Activated effector memory CD4-positive, alpha-beta T cell treated with Interleukin-2 at 50 U/mL for 16 hours (primary cell): Measurements from ENCODE around the gene CMTM3.
"Not testable (repeated sequence)": the region's sequence is repeated elsewhere in the genome, so short reads cannot be mapped to it uniquely, and the experiment has no call there.

ENCODE experiments used
- DNase-seq: peaks from one replicate; pipeline ENCODE4 v3.0.0-alpha.2; 2020

The CMTM3 gene

DNA sequence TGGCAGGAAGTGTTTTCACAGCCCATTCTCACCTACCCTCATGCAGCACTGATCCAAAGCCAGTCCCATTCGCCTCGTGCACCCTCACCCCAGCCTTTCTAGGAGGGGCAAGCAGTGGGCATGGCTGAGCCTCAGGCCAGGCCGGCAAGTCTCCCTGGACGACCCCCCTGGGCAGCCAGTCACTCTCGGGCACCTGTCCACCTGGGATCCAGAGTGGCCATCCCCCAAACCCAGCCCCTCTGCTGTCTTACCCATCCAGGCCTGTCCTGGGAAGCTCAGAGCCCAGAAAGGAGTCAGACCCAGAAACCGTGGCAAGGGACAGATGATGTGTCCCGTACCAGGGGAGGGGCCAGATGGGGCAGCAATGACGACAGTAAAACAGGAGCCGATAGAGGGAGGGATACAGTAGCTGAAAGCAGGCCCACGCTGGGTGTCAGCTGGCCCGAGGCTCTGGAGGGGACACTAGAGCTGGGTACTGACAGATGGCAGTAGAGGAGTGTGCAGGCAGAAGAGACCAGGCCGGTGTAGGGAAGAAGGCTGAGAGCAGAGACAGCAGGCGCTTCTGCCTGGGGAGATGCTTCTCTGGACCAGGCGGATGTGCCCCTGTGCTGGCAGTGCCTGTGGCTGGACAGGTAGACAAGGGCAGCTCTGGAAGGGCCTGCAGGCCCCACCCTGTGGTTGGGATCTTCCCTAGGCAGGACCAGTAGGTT is 5.8 kb downstream of the CMTM3 start:
- no peak for DNase-seq

DNA sequence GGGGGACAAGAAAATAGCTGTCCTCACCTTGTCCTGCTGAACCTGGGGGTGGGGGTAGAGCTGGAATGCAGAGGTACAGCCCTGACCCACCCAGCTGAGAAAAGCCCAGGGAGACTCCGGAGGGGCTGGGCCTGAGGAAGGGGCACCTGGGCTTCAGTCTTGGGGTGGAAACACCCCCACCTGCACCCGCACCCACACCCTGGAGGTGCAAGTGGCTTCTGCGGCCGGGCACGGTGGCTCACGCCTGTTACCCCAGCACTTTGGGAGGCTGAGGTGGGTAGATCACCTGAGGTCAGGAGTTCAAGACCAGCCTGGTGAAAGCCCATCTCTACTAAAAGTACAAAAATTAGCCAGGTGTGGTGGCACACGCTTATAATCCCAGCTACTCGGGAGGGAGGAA is 7.4 kb downstream of the CMTM3 start:
- not testable (repeated sequence) for DNase-seq

DNA sequence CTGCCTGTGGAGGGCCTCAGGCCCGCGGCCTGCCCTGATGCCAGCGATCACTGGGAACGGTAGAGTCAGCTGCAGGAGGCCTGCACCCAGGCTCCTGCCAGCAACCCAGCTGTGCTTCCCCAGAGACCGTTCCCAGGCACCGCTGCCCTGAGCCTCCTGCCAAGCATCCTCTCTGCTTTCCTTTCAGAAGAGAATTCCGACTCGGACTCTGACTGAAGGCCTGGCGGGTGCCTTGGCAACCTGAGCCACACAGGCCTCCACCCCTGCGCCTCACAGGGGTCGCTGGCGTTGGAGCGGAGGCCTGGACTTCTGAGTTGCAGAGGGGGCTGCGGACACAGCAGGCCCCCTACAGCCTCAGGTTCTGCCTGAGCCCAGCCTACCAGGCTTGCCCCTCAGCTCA is 7.9 kb downstream of the CMTM3 start:
- no peak for DNase-seq

DNA sequence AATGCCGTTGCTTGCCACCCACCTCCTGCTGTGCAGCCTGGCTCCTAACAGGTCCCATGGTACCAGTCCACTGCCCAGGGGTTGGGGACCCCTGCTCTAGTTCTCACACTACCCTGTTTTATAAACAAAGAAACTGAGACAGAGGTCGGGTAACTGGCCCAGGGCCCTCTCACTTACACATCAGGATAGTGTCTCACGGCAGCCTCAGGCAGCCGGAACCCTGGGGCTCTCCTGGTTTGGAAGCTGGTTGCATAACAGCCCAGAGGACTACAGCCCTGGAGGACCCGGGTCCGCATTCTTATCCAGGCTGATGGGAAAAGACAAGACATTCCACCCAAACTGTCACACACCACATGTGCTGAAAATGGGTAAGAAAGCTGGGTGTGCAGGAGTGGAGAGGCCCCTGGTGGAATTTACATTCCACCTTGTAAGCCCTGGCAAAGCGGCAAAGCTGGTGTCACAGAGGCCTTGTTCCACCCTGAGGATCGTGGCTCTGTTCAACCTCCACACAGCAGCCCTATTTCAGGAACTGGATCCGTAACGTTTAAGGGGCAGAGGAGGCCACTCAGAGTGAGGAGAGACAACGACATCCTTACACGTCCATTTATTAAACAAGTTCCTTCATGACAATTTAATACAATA is 9.8 kb downstream of the CMTM3 start:
- DNase-seq, result no peak

DNA sequence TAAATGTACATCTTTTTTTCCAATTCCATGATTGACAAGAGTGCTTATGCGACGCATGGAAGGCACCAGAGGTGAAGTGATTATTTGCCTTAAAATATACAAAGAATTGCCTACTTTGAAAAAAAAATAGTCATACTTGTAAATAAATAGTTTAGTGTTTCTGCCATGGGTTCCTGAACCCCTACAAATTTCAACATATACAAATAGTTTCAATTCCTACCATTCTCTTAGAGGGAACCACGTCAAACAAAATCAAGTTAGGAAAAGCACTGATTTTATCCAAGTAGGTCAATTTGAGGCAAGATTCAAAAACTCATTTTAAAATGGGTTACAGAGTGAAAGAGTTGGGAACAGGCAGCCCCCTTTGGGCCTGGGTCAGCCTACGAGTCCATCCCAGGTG is 11.7 kb downstream of the CMTM3 start:
- no peak for DNase-seq

DNA sequence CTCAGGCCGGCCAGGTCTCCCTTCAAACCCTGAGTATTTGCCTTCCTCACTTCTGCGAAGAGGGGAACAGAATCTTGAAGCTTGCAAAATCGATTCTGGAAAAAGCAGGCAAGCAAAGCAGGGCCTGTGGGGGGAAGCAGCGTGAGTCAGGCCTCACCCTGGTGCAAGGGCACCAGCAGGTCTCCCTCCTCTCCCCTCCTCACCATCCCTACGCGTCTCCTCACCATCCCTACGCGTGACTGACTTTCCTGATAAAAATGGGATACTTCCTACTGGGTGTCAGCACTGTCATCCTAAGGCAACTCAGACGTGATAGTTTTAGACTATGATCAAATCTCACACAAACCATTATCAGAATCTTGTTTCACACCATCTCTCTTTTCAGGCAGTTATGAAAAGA is 12.1 kb downstream of the CMTM3 start:
- no peak for DNase-seq

DNA sequence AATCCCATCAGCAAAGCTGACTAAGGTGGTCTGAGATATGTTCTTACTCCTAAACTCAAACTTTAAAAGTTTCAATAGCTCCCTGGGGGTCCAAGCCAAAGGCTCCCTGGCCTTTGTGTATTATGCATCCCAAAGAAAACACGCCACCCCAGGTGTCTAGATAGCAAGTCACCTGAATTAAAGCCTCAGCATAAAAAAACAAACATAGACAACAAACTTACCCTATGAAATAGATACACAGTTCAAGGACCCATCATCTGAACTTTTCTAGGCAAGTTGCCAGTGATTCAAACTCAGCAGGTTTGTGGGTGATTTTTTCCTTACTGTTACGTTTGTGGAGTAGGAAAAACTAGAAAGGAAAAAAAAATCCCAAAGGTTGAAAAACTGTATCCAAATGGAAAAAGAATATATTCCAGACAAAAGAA is 12.5 kb downstream of the CMTM3 start:
- no peak for DNase-seq

DNA sequence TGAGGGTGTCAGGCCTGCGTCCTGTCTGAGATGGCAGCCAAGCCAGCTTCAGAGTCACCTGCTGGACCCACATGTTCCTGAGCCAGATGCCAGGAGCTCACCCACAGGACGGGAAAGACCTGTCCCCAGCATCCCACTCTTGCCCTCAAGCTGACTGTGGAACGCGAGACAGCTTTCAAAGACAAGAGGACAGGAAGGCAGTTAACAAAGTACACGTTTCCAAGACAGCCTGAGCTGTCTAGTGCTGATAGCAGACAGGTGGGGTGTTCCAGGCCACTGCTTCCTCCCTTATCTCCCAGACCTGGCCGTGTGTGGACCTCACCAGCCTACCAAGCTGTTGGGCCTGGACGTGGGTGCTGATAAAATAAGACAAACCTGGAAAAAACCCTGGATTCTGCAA is 13.2 kb downstream of the CMTM3 start:
- DNase-seq, result no peak

DNA sequence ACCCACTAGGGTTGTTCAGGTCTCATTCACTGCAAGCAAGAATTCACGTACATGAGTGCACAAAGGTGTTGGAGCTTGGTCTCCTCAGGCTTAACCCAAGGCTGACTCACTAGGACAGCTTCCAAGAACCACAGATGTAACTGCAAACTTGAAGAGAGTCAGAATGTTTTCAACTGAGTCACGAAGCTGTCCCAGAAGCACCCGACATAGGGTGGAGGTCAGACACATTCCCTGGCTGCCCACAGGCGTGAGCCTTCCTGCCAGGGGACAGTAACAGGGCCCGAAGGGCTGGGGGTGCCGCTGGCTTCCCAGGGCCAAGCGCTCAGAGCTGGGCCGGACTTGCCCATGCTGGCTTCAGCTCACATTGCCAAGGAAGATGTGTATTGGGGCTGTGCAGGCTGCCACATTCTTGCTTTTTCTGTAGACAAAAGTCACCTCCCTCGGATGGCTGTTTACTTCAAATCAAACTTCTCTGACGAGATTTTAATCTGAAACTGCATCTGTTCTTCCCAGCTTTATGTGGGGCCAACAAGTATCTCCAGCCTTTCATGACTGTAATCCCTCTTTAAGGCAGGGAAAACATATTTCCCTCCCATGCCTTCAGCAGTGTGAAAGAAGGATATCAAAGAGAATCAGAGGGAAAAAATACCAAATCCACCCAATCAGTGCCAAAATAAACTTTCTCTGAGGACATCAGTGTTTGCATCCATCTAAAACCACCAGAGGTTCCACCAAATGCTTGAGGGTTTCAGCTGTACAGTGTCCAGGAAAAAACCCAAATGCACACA is 14.3 kb downstream of the CMTM3 start:
- no peak for DNase-seq

DNA sequence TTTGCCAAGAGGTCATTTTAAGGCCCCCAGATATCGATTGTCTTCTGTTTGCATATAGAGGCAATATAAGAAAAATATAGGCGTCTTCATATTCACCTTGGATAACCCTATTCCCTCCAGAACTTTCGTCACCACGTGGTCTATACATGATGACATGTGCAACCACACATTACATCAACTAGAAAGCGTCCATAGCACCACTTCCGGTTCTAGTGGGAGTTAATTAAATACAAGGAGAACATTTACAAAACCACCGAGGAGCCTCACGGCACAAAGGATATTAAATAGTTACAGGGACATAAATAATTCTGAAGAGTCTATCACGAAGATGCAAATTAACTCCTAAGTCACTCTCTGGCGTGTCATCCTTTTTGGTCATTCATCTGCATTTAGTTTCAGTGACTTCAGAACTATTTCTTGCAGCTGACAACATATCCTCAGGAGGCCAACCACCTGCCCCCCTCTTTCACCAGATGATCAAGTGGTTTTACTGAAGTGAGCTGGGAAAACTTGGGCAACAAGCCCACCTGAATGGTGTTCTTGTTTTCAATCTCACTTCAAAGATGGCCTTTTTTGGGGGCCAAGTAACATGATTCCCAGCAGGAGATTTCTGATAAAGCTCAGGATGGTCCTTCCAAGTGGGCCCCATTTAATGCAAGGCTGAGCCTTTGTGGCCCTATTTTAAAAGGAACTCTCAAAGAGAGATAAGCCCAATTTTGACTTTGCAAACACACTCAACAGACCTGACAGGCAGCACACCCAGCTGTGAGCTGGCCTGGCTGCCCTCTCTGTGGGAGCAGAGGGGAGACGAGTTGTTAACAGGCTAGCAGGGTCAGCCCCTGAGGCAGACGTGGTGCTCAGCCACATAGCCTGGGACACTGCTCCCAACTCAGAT is 15.3 kb downstream of the CMTM3 start:
- DNase-seq, result no peak

DNA sequence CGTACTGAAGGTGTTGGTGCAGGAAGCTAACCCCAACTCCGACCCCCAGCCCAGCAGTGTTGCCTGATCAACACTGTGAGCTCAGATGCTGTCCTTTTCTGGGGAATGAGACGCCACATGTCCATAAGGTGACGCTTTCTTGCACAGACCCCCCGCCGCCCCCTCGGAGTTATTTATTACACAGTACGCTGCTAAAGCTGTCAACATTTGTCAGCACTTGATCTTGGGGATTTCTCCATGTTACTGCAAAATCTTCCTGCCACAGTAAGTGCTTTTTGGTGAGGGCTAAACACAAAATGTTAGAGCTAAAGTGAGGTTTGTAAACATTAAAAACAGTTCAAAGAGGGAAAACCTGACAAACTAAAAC is 15.9 kb downstream of the CMTM3 start:
- no peak for DNase-seq

DNA sequence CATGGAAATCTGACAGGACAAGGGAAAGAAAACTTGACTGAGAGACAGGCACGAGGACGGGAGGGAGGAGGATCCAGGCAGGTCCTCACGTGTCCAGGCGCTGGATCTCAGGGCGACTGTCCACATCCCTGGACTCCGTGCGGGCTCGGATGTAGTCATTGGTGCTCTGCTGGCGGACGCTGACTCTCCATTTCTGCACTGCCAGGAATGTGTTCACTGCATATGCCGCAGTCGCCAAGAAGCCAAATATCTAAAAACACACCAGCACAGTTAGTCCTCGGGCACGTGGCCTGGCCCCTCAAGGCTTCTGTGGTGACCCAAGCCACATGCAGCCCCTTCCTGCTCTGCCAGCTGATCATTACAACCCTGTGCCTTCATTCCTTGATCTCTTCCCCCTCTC is 17.5 kb downstream of the CMTM3 start:
- no peak for DNase-seq

DNA sequence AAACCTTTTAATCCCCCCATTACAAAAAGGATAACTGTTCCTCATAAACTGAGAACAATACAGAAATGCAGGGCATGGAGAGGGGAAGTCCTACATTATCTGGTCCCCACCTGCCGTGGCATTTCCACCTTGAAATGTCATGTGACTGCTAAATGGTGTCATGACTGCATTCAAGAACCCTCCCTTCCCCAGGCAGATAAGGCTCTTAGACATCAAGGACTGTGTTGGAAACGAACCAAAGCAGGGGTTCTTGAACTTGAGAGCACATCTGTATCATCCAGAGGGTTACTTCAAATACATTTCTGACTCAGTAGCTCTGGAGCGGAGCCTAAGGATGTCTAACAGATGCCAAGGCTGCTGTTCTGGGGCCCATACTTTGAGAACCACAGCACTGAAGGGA is 18.4 kb downstream of the CMTM3 start:
- DNase-seq, result no peak

DNA sequence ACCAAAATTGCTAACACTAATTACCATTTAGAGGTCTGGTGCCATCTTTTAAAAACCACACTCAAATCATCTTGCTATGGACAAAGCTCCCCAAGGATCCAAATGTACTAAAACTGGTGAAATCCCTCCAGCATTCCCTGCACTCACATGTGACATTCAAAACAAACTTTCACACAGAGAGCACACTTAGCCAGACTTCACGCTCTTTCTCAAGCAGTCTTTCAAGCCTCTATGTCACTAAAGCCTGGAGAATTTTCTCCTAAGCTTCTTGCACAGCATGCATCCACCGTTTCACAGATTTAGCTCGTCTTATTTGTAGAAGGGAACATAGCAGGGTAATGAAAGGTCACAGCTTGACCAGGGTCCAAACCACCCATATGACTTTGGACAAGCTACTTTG is 19.3 kb downstream of the CMTM3 start:
- DNase-seq, result no peak

DNA sequence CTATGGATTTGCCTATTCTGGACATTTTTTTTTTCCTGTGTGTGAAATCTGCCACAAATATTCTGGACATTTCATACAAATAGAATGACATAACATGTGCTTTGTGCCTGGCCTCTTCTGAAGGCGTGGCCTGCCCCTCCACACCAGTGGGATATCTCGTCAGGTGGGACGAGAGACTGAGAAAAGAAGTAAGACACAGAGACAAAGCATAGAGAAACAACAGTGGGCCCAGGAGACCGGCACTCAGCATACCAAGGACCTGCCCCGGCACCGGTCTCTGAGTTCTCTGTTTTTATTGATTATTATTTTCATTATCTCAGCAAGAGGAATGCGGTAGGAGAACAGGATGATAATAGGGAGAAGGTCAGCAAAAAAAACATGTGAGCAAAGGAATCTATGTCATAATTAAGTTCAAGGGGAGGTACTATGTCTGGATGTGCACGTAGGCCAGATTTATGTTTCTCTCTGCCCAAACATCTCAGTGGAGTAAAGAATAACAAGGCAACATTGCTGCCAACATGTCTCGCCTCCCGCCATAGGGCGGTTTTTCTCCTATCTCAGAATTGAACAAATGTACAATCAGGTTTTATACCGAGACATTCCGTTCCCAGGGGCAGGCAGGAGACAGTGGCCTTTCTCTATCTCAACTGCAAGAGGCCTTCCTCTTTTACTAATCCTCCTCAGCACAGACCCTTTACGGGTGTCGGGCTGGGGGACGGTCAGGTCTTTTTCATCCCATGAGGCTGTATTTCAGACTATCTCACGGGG is 23.3 kb downstream of the CMTM3 start:
- not testable (repeated sequence) for DNase-seq

DNA sequence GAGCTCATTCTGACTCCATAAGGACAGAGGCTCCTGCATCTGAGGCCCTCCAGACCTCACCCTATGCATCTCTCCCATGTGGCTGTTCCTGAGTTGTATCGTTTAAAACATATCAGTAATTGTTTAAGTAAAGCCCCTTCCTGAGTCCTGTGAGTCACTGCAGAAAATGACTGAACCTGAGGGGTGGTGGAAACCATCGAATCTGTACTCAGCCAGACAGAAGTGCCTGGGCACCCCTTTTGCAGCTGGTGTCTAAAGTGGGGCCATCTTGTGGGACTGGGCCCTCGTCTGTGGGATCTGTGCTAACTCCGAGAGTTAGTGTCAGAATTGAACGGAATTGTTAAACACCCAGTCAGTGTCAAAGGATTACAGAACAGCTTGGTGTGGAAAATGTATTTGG is 25.4 kb downstream of the CMTM3 start:
- DNase-seq, result no peak

DNA sequence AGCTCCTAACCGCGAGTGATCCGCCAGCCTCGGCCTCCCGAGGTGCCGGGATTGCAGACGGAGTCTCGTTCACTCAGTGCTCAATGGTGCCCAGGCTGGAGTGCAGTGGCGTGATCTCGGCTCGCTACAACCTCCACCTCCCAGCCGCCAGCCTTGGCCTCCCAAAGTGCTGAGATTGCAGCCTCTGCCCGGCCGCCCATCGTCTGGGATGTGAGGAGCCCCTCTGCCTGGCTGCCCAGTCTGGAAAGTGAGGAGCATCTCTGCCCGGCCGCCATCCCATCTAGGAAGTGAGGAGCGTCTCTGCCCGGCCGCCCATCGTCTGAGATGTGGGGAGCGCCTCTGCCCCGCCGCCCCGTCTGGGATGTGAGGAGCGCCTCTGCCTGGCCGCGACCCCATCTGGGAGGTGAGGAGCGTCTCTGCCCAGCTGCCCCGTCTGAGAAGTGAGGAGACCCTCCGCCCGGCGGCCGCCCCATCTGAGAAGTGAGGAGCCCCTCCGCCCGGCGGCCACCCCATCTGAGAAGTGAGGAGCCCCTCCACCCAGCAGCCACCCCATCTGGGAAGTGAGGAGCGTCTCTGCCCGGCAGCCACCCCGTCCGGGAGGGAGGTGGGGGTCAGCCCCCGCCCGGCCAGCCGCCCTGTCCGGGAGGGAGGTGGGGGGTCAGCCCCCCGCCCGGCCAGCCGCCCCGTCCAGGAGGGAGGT is 26.2 kb downstream of the CMTM3 start:
- not testable (repeated sequence) for DNase-seq

DNA sequence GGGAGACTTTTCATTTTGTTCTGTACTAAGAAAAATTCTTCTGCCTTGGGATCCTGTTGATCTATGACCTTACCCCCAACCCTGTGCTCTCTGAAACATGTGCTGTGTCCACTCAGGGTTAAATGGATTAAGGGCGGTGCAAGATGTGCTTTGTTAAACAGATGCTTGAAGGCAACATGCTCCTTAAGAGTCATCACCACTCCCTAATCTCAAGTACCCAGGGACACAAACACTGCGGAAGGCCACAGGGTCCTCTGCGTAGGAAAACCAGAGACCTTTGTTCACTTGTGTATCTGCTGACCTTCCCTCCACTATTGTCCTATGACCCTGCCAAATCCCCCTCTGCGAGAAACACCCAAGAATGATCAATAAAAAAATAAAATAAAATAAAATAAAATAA is 27.1 kb downstream of the CMTM3 start:
- not testable (repeated sequence) for DNase-seq

DNA sequence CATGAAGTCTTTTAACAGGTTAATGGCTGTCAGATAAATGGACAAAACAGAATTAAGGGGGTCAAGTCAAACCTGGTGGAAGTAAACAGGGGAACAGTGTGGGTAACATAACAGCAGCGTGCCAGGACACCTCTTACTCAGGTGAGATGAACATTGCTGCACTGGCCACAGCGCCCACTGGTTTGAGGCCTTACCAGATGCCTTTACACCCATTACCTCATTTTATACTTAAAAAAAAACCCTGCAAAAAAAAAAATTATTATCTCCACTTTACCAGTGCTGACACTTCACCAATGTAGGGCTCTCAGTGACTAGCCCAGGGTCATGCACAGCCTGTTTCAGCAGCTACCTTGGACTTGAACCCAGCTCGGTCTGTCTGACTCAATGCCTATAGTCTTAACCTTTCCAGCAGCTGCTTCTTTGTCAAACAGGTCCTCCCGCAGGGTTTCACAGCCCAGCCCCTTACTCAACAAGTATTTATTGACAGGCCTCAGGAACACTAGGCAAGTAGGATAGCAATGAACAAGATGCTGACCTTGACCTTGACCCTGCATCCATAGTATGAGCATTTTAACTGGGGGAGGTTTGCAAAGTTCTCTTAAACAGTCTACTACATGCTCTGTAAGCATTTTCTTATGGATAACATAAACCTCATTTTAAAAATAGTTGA is 30.2 kb downstream of the CMTM3 start:
- no peak for DNase-seq

DNA sequence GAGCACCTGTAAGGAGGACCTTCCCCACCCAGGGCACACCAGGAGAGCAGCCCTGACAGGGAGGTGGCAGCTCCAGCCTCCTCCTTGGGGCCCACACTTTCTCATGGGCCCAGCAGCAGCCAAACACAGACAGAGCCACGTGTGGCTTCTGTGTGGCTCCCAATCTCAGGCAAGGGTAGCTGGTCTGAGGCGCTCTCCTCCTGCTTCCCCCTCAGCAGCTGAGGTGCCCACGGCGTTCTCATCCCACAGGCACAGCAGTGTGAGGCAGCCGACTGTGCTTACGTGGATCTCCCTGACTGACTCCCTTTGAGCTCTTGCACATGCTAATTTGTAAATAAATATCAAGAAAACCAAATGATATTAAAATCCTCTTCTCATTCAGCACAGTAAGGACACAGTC is 30.9 kb downstream of the CMTM3 start:
- no peak for DNase-seq

DNA sequence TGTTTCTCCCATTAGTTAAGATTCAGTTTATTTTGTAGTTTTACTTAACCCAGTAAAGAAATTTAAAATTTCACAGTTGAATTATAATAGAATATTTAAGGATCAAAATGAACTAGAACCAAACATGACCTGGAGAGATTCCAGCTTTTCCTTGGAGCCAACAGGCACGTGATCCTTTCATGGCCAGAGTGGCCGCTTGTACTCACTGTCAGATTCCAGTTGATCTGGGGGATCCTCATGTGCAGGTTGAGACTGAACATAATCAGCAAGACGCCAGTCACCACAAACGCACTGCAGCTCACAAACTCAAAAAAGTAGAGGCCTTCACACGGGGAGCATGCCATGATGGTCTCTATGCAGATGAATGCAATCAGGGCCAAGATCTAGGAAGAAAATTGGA is 31.7 kb downstream of the CMTM3 start:
- no peak for DNase-seq
